Type B pancreatic cell (in vitro differentiated cells): ENCODE results near the gene MFSD8. TPM values are rescaled to one million over a fixed set of nuclear protein-coding genes. Genes with fewer than 3 reads are reported as not detected.
"Not testable (repeated sequence)": the region's sequence is repeated elsewhere in the genome, so short reads cannot be mapped to it uniquely, and the experiment has no call there.

Experiments
- DNase-seq: peaks from one replicate; pipeline ENCODE4 v3.0.0; 2021; ENCODE audit warnings: mixed read lengths; ENCODE audit not compliant: unreplicated experiment; ENCODE audit errors: extremely low spot score
- H3K27ac Mint-ChIP-seq: 2 replicates; pipeline ENCODE4 v1.8.0; 2021; ENCODE audit warnings: mild to moderate bottlenecking, mixed read lengths
- H3K27me3 Mint-ChIP-seq: 2 replicates; pipeline ENCODE4 v1.8.0; 2021; ENCODE audit warnings: mixed read lengths
- H3K36me3 Mint-ChIP-seq: 2 replicates; pipeline ENCODE4 v1.8.0; 2021; ENCODE audit warnings: mixed read lengths
- H3K4me1 Mint-ChIP-seq: one replicate; pipeline ENCODE4 v1.8.0; 2021; ENCODE audit warnings: mixed read lengths; ENCODE audit not compliant: unreplicated experiment
- H3K4me3 Mint-ChIP-seq: 2 replicates; pipeline ENCODE4 v1.8.0; 2021; ENCODE audit warnings: mild to moderate bottlenecking, mixed read lengths
- H3K9me3 Mint-ChIP-seq: 2 replicates; pipeline ENCODE4 v1.8.0; 2021; ENCODE audit warnings: mixed read lengths
- CTCF ChIP-seq: fragments of 200-600 bp; sonication (generic); conservative IDR thresholded peaks from 2 replicates; pipeline ENCODE4 v1.5.0; 2021; ENCODE audit warnings: antibody characterized with exemption, mild to moderate bottlenecking
- total RNA-seq: library from RNA; stranded (reverse); gene quantifications from 2 replicates; pipeline ENCODE4 v1.2.1, GENCODE V29; 2021; ENCODE audit warnings: low replicate concordance

Gene MFSD8
- total RNA-seq, 1 donor from 2014 or later, result 23.7 TPM

GRCh38 chr4:127920521-127920920 lies 44.5 kb downstream of the MFSD8 start:
- H3K9me3 Mint-ChIP-seq, result no peaks in the 10 kb centered on the region
- TF ChIP-seq CTCF, result no peak
- DNase-seq, result no peak
- H3K4me3 Mint-ChIP-seq, result no peak overlapping the region
- H3K4me1 Mint-ChIP-seq, result no peaks in the 10 kb centered on the region
- peaks cover 19% of the 10 kb centered on the region for H3K36me3 Mint-ChIP-seq
- no peak overlapping the region for H3K27ac Mint-ChIP-seq
- no peaks in the 10 kb centered on the region for H3K27me3 Mint-ChIP-seq

GRCh38 chr4:127917151-127917550 lies 47.8 kb downstream of the MFSD8 start:
- Mint-ChIP-seq H3K4me3 (no peak overlapping the region), H3K27ac (no peak overlapping the region), H3K9me3 (no peaks in the 10 kb centered on the region), H3K36me3 (peaks cover 5% of the 10 kb centered on the region), H3K4me1 (no peaks in the 10 kb centered on the region), H3K27me3 (no peaks in the 10 kb centered on the region)
- TF ChIP-seq CTCF, result no peak
- DNase-seq, result no peak

GRCh38 chr4:127916512-127916911 lies 48.5 kb downstream of the MFSD8 start:
- no peaks in the 10 kb centered on the region for H3K9me3 Mint-ChIP-seq
- DNase-seq, result no peak
- peaks cover 5% of the 10 kb centered on the region for H3K36me3 Mint-ChIP-seq
- no peak overlapping the region for H3K27ac Mint-ChIP-seq
- no peaks in the 10 kb centered on the region for H3K4me1 Mint-ChIP-seq
- no peaks in the 10 kb centered on the region for H3K27me3 Mint-ChIP-seq
- TF ChIP-seq CTCF, result no peak
- no peak overlapping the region for H3K4me3 Mint-ChIP-seq

GRCh38 chr4:127905029-127905428 lies 59.9 kb downstream of the MFSD8 start:
- no peak overlapping the region for H3K4me3 Mint-ChIP-seq
- DNase-seq, result no peak
- no peaks in the 10 kb centered on the region for H3K9me3 Mint-ChIP-seq
- no peak for TF ChIP-seq CTCF
- no peak overlapping the region for H3K27ac Mint-ChIP-seq
- peaks cover 13% of the 10 kb centered on the region for H3K36me3 Mint-ChIP-seq
- no peaks in the 10 kb centered on the region for H3K27me3 Mint-ChIP-seq
- no peaks in the 10 kb centered on the region for H3K4me1 Mint-ChIP-seq

- H3K4me1 Mint-ChIP-seq, H3K27ac Mint-ChIP-seq, DNase-seq, H3K4me3 Mint-ChIP-seq, H3K27me3 Mint-ChIP-seq, H3K9me3 Mint-ChIP-seq: not testable (repeated sequence)
- peaks cover 19% of the 10 kb centered on the region for H3K36me3 Mint-ChIP-seq
Observed at GRCh38 chr4:127899682-127900081, 65.3 kb downstream of the MFSD8 start.

GRCh38 chr4:127896528-127896927 lies 68.4 kb downstream of the MFSD8 start:
- Mint-ChIP-seq H3K27me3 (no peaks in the 10 kb centered on the region), H3K36me3 (peaks cover 25% of the 10 kb centered on the region), H3K4me3 (no peak overlapping the region), H3K4me1 (no peaks in the 10 kb centered on the region), H3K27ac (no peak overlapping the region), H3K9me3 (no peaks in the 10 kb centered on the region)
- no peak for TF ChIP-seq CTCF
- no peak for DNase-seq
